Measurements from ENCODE around the gene DLG5.
"Not testable (repeated sequence)": the region's sequence is repeated elsewhere in the genome, so short reads cannot be mapped to it uniquely, and the experiment has no call there.

DLG5 gene

DNA sequence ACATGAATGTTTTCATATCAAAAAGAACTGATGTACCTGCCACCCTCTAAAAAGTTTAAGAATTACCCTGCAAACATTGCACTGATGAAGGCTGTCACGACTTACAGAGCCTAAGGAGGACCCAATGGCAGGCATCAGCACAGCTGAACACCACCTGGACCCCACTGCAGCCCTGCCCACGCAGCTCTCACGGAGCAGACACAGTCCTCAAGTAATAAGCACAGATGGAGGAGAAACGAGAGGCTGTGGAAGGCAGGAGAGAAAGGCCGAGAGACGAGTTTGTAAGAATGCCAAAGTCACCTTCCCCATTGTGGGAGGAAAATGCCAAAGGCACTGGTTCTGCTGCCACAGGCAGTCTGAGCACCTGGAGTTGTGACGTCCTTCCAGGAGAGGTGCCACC lies 135.0 kb downstream of the DLG5 start:
- no peak for DNase-seq (ENCODE audit: low read depth)

DNA sequence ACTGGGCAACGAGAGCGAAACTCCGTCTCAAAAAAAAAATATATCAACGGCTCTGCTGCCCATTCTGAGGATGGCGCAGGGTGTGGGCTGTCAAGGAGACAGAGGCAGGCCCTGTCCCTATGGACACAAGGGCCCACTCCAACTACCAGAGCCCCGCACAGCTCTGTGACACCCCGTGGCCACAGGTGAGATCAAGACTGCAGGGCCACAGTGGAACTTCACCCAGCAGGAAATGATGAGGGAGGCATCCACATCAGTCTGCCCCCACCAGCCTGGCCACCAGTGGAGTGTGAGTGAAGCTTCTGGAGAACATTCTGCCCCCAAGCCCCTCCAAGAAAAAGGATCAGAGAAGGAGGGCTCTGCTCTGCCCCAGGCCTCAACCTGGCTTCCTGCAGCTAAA lies 136.7 kb downstream of the DLG5 start:
- no peak for DNase-seq (ENCODE audit: low read depth)

DNA sequence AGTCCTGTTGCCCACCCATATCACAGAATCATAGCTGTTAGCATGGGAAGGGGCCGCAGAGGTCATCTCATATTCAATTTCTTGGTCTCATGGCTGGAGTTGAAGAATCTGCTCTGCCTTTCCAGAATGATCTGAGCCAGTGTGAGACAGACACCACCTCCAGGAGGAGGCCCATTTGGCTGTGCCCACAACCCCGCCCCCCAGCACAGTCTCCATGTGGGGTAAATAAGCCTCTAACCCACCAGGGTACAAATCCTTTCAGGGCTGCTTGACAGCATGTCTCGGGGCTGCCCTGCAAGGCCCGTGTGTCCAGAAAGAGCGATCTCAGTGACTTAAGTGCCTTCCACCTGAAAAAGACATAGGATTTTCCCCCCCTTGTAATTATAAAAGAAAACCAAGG lies 137.5 kb downstream of the DLG5 start:
- no peak for DNase-seq (ENCODE audit: low read depth)

GRCh38 chr10:77788496-77789010 lies 138.0 kb downstream of the DLG5 start:
- DNase-seq (ENCODE audit: low read depth): no peak

GRCh38 chr10:77787440-77787839 lies 139.1 kb downstream of the DLG5 start:
- DNase-seq (ENCODE audit: low read depth): no peak

DNA sequence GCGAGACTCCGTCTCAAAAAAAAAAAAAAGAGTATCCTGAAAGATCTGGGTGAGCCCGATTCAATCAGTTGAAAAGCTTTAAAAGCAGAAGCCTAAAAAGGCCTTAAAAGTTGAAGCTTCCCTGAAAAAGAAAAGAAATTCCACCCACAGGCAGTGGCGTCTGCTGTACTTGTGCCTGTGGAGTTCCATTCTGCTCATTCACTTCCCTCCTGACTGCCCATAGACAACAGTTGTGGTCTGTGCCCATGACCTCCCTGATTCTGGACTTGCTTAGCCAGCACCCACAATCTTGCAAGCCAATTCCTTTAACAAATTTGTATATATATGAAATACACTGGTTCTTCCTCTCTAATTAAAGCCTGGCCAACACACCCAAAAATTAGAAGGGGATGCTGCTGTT lies 141.7 kb downstream of the DLG5 start:
- DNase-seq (ENCODE audit: low read depth): peak; percentile 81

DNA sequence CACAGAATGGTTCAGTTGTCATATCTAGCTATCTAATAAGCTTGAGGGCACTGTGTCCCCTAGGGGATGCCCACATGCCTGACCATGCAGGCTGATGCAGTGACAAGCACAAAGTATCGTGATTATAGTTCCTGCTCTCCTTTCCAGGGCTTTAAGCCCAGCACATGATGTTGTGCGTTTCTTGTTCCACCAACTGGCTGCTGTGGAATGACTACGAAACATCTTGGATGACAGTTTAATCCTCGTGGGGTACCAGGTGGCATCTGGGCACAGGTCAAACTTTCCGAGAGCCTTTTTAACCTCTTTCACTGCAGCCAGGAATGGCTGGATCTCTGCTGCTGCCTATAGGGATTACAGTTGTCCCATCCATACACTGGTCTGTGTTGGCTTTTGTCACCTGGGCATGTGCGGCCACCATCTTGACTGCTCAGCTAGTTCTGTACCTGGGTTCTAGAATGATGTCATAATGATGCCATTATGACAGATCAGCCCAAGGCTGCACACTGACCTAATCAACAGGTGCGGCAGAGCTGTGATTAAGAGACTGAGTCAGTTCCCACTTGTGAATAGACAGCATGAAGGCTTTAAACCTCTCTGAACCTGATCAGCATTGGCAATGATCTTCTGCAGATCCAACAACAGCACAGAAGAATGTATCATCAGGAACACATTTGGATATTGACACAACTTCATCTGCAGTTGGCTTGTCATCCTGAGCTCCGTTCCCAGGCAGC lies 144.1 kb downstream of the DLG5 start:
- no peak for DNase-seq (ENCODE audit: low read depth)

DNA sequence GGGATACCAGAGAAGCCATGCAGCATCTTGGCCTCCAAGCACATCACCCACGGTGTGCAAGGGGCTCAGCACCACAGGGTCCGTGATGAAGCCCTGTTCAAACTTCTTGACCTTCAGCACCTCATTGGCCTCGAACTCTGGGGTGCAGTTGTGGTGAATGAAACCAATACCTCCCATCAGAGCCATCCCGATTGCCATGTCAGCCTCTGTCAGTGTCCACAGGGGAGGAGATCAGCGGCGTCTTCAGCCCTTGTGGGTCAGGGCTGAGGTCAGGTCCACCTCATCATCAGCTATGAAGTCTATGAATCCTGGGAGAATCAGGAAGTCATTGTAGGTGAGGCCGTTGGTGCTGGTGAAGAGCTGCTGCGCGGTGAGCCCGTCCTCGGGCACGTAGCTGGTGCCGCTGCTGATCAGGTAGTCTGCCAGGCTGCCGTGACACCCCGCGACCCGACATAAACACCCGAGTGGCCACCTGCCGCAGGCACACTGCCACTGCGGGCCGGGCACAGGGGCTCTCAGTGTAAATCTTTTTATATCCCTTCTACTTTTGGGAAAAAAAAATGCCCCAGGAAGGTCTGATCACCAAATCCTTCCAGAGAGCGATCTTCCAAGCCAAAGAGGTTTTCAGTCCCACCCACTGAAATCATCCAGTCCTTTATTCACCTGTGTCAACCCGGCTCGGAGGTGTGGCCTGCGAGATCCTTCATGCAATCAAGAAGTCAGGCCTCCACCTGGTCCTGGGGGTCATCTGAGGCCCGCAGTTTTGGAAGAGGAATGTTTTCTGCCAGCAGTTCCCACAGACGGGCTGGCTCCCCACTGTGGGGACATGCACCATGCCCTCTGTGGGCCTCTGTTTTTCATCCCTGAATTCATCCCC lies 144.9 kb downstream of the DLG5 start:
- DNase-seq (ENCODE audit: low read depth): no peak

DNA sequence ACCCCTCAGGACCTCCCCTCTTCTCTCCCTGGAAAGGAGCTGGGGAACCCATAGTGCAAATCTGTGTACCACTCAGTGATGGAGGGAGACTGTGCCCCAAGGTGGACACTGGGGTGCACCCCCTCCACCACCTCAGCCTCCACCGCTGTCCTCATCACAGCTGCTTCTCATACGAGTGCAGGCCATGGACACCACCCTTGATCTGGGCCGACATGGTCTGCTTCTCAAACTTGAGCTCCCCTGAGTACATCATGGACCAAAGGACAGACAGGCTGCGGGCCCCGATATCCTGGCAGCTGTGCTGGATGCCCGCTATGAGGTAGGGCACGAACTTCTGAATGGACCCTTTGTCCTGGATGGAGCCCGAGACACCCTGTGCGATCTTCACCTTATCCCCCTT lies 146.4 kb downstream of the DLG5 start:
- DNase-seq (ENCODE audit: low read depth): no peak

DNA sequence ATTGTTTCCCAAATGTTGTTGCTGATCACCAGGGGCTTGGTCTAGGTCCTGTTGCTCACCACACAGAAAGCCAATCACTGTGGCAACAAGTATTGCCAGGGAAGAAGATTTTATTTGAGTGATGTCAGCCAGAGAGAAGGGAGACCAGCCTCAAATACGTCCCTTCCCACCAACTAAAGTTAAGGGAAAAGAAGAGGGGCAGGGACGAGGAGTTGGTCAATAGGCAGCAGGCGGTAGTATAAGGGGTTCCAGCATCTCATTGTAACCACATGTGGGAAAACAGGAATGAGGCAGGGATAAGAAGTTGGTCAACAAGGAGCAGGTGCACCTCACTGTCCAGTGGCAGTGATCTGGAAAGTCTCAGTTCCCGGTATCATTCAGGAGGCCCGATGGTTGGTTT lies 150.1 kb downstream of the DLG5 start:
- no peak for DNase-seq (ENCODE audit: low read depth)

GRCh38 chr10:77774940-77775391 lies 151.6 kb downstream of the DLG5 start:
- DNase-seq (ENCODE audit: low read depth): no peak

- DNase-seq (ENCODE audit: low read depth): no peak
Measured at GRCh38 chr10:77773631-77774426, 152.7 kb downstream of the DLG5 start.

GRCh38 chr10:77772852-77773600 lies 153.5 kb downstream of the DLG5 start:
- DNase-seq (ENCODE audit: low read depth): not testable (repeated sequence)

DNA sequence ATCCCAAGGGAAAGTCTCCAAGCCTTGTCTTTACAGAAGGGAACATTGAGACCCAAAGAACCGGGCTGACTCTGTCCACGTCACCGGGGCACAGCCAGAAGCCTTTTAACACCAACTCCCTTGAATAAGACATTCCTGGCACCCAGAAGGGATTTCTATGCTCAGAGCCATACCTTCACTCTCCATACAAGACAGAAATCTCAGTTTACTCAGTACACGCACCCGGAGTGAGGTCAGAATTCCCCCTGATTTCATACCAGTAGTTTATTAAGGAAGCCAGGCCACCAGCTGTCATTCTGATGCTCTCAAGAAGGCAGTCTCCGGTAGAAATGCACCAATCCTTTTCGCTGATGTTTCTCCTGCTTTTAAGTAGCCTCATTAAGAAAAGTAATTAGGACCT lies 154.7 kb downstream of the DLG5 start:
- no peak for DNase-seq (ENCODE audit: low read depth)

- no peak for DNase-seq (ENCODE audit: low read depth)
Measured at GRCh38 chr10:77771450-77771849, 155.1 kb downstream of the DLG5 start.

DNA sequence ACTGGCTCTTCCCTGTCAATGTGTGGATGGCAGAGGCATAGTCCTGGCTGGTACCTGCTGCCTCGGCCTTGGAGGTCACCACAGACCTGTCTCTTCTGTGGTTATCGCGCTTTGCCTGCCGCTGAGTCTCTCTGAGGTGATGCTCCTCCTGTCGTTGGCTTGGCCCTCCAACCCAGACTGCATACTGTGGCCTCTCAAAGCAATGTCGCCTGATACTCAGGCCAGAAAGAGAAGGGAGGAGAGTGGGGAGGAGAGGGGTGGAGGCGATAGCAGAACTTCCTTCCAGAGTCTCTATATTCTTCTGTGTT lies 155.7 kb downstream of the DLG5 start:
- DNase-seq (ENCODE audit: low read depth): no peak

DNA sequence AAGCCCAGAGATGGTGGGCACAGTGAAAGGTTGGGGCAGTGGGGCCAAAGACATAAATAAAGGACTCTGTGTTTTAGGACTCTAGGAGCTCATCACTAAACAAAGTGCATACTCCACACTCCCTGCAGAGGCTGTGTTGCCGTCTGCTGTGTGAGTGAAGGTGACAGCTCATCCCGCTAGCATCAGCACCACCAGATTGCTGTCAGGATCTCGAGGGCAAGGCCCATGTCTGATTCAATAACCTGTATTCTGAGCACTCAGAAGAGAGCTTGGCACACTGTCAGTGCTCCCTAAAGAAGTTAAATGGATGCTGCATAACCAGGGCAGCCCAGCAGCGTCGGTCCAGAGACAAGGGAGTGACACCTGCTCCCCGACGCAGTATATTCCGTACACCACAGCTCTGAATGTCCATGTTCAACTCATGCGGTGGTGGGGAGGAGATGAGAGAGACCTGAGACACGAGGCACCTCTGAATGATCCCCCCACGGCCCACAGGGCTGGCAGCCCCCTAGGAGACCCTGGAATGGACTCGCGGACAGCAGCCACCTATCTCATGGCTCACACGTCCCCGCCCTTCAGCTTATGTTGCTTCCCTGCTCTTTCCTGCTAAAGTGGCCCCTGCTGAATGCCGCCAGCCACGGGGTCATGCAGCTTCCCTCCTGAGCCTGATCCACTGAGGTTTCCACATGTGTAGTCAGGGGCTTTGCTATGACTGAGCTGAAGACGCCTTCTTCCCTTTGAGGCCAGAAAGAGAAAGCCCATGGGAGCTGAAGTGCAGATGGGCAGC lies 156.3 kb downstream of the DLG5 start:
- DNase-seq (ENCODE audit: low read depth): no peak

DNA sequence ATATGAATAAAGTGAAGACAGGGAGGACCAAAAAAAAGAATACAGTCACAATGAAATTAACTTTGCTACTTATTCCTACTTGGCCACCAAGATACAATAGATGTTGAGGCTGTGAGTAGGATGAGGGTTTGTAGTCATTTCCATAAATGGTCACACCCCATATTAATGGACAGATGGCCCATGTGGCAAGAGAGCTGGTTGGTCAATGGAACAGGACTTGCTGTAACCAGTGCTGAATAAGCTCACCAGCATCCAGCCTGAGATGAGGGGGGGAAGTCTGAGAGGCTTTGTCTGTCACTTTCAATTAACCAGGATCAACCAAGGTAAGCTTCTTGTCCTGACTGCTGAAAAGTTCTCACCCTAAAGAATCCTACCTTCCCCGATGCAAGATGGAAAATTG lies 158.5 kb downstream of the DLG5 start:
- DNase-seq (ENCODE audit: low read depth): no peak

DNA sequence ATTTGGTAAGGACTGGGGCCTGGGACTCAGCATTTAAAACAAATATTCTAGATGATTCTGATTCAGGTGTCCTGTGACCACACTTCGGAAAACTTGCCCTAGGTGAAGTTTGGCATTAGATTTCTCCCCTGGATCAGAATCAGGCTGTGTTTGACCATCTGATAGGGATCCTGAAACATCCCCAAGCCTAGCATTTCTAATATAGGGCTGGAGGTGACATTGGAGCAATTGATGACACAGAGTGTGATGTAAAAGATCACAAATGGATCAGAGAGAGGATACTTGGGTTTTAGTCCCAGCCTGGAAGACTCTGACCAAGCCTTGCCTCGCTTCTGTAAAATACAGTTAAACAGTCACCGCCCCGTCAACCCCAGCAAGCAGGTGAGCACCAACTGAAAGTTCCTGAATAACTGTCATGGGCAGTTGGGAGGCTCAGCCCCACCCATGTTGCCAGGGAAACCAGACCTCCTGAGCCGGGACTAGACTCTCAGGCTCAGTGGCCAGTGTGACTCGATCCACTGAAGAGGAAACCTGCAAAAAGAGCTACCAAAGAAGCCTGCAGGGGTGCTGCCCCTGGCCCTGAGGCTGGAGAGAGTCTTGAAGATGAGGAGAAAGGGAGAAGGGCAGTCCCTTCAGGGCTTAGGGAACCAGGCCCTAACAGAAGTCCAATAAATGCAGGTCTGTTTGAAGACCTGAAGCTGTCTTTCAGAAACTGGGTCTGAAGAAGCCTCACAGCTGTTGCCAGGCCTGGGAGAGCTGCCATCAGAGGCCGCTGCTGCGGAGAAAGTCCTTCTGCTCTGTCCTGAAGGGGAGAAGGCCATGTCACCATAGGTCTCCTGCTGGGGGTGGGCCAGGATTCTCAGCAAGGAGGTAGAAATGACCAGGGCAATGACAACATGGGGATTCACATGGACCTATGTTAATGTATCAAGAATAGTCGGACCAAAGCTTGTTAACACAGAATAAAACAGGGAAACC lies 162.8 kb downstream of the DLG5 start:
- no peak for DNase-seq (ENCODE audit: low read depth)

- DNase-seq (ENCODE audit: low read depth): not testable (repeated sequence)
Measured at GRCh38 chr10:77758406-77758805, 168.1 kb downstream of the DLG5 start.

Measured in stromal cell of bone marrow (primary cell).